ENCODE data around the gene KRTAP10-2. TPM values are rescaled to one million over a fixed set of nuclear protein-coding genes. Genes with fewer than 3 reads are reported as not detected.
A peak's percentile ranks its signal among the peaks of the same experiment; 100 is the strongest.
"Not testable (repeated sequence)": the region's sequence is repeated elsewhere in the genome, so short reads cannot be mapped to it uniquely, and the experiment has no call there.

KRTAP10-2 gene
- total RNA-seq, 1 experiment from 2014 or later: not detected

DNA sequence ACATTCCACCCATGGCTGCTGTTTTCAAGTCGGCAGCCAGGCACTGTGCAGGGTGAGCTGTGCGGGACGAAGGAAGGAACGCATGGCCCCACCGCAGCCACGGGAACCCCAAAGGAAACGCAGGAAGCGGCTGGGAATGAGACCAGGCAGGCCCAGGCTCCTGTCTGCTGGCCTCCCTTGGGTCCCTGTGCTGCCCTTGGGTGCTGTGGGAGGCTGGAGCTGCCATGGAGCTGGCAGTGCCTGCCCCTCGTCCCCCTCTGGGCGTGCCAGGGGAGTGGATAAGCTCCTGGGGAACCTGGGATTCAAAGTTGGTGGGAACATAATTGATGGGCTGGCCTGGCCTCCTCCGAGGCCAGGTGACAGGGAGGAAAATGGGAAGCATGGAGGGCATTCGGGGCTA is 17.0 kb upstream of the KRTAP10-2 start:
- DNase-seq (ENCODE audit: low read depth): no peak

DNA sequence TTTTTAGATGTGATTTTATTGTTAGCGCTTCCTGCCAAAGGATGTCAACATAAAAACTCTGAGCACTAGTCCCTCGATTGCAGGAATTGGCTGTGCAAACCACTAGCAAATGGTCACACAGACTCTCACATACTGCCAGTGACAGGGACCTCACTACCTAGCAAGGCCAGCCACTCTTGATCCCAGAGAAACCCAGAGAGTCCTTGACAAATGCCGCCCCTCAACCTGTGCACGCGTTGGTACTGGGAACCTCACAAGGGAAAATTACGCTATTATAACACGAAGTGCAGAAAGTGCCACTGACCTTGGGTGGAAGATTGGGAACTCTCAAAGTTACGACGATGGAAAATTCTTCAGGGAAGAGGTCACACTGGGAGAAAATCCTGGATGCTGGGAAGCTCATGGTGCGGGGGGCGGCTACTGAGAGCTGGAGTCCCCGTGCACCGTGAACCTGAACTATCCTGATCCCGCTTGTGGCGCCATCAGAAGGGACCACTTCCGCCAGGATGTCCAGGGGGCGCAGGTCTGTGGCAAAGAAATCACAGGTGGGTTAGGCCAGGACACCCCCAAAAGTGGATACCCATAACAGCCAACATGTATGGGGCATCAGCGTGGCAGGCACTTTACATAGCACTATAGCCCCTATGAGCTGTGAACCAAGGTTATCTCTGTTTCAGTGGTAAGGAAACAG is 16.3 kb upstream of the KRTAP10-2 start:
- no peak for DNase-seq (ENCODE audit: low read depth)

DNA sequence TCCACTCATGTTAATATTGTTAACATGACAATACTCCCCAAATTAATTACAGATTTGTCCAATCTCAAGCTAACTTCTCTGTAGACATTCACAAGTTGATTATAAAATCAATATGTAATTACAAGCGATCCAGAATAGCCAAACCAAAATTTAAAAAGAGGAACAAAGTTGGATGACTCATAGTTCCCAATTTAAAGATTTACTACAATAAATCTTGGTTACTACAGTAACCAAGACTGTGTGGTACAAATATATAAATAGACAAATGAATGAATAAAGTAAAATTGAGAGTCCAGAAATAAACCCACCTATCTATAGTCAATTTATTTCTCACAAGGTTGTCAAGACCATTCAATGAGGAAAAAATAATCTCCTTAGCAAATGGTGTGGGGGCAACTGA is 15.1 kb upstream of the KRTAP10-2 start:
- DNase-seq (ENCODE audit: low read depth): no peak

DNA sequence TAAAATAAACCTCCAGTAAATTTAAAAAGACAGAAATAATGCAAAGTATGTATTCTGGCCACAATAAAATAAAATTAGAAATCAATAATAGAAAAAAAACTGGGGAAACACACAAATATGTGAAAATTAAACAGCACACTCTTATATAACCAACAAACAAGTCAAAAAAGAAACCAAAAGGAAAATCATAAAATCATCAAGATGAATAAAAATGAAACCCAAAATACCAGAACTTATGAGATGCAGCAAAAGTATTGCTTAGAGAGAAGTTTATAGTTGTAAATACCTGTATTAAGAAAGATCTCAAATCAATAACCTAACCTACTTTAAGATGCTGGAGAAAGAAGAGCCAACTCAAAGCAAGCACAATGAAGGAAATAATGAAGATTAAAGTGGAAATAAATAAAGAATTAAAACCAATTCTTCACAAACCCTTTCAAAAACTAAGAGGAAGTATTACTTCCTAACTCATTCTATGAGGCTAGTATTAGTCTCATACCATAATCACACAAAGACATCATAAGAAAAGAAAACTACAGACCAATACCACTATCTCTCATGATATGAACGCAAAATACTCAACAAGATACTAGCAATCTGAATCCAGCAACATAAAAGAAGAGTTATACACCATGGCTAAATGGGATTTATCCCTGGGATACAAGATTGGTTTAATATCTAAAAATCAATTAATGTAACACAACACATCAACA is 13.7 kb upstream of the KRTAP10-2 start:
- no peak for DNase-seq (ENCODE audit: low read depth)

DNA sequence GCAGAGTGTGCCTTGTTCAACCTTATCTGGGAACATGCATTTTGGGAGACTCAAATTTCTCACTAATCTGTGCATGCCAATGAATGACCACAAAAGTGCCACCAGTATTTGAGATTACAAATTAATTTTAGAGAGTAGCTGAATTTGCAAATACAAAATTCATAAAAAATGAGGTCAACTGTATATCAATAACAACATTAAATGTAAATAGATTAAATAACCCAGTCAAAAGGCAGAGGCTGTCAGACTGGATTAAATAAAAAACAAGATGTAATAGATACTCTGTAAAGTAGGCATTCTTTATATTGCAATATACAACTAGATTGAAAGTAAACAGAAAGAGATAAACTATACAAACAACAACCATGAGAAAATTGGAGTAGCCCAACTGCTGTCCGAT is 12.8 kb upstream of the KRTAP10-2 start:
- no peak for DNase-seq (ENCODE audit: low read depth)

DNA sequence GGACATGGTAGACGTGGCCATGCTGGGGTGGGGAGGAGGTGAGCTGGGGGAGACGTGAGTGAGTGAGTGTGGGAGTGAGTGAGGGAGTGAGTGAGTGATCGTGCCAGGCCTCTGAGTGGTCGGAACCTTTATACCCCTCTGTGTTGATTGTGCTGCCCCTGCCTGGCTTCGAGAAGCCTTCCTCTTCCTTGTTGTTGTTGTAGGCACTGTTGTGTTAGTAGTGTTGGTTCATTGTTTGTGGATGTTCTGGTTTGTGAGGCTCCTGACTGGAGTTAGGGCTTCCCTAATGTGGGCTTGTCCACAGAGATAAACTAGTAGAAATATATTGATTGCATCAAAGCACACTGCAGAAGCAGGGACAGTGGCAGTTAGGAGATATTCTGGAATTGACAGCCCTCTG is 7.4 kb upstream of the KRTAP10-2 start, which contains the start of gene KRTAP10-3:
Gene KRTAP10-3, minus strand, starts transcription at position 101 of the 400 bp plus-strand sequence. Its CDS starts 80 bp downstream, at position 21.
- no peak for DNase-seq (ENCODE audit: low read depth)

DNA sequence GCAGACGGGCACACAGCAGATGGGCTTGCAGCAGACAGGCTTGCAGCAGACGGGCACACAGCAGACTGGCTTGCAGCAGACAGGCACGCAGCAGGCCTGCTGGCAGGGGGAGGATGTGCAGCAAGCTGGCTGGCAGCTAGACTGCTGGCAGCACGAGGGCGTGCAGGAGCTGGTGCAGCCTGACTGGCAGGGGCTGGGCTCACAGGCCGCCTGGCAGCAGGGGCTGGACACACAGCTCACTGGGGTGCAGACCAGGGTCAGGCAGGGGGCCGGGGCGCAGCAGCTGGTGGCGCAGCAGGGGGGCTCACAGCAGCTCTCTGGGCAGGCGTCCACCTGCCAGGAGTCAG is 7.0 kb upstream of the KRTAP10-2 start:
- DNase-seq (ENCODE audit: low read depth): not testable (repeated sequence)

DNA sequence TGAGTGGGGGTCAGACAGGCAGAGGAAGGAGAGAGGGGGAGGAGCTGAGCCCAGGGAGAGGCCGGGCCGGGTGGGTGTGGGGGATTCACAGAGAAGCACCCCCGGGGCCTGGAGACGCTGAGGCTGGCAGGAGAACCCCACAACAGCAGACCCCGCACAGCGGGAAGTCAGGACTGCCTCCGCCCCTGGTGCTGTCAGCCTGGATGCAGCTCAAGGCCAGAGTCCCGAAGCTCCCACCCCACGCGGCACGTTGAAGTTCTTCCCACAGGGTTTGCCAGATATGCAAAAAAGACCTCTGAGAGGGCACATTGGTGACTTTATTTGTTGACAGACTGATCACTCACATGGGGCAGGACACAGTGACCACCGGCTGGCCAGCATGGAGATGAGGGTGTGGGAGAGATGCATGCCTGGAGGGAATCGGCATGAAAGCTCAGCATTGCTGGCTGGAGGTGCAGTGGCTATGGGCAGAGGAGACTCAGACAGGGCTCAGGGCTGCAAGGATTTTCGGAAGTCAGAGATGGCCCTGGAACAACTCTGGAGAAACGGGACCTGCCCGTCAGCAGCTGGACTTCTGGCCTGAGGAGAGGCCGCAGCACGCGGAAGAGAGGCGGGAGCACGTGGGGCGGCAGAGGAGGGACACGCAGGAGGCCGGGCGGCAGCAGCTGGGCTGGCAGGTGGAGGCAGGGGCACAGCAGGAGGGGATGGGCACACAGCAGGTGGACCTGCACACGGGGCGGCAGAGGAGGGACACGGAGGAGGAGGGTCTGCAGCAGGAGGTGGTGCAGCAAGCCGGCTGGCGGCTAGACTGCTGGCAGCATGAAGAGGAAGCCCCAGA is 6.4 kb upstream of the KRTAP10-2 start:
- DNase-seq (ENCODE audit: low read depth): no peak

DNA sequence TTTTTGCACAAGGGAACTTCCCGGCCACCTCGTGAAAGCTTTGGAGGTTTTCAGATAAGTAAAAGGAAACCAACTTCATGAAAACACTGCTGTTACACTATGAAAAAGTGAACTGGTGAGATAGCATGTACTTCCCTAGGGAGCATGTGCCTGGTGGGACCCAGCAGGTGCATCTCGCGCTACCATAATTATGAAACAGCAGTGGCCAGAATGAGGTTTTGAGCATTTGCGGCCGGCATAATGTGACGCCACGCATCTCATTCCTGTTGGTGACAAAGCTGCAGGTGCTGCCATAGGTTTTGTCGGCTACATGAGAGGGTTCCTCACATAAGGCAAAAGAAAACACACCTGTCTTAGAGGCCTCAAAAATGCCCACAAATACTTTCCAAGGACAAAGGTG is 5.6 kb upstream of the KRTAP10-2 start:
- DNase-seq (ENCODE audit: low read depth): no peak

DNA sequence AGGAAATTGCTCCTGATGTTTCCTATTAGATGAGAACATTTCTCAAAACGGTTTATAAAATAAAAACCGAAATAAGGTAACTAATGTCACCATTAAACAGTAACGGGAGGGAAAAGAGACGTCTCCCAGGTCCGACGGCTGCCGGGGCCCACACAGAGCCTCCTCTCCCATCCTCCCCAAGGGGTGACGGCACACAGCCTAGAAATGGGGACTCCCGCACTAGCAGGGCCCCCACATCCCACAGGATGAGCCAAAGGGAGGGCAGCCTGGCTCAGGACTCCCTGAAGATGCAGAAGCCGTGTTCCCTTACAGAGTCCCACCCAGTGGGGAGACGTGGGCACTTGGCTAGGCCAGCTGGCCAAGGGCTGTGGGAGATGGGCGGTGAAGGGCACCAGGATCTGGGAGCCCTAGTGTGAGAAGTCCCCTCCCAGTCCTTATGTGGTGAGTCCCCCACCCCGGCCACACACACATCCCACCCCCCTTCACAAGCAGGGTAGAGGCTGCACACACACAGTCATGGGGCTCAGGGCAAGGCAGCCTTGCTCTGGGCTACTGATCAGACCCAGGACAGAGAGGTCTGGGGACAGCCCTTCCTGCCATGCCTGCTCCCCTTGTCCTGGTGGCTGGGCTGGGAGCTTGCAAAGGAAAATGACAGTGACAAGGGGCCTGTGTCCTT is 4.0 kb upstream of the KRTAP10-2 start:
- no peak for DNase-seq (ENCODE audit: low read depth)

DNA sequence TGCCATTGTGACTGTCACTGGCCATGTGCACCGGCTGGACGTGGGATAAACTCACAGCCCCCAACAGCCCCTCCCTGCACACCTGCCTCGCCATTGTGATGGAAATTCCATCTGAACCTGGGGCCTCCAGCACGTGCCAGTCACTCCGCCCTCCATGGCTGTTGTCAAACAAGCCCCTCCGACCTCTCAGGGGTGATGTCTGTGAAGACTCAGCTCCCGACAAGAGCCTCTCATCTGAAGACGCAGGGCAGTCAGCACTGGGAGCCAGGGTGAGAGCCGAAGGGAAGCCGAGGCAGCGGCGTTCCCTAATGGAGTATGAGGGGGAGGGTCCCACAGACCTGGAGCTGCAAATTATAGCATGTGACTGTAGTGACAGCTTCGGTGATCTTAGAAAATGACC is 1.4 kb upstream of the KRTAP10-2 start:
- DNase-seq (ENCODE audit: low read depth): no peak

DNA sequence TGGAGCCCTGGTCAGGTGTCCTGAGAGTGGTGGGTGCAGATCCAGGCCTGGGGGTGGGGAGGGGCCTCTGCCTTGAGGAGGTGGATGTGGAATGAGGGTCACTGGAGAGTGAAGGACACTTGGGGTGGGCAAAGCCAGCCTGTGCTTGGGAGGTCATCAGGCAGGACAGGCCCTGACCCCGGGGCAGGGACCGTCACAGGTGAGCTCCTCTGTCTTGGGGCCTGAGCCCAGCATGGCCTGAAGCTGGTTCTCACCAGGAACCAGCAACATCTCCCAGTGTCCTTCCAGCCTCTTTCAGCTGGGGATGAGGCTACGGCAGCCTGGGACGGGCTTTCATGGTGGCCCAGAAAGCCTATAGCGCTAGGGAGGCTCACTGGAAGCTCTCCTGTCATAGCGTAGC is 831 bp upstream of the KRTAP10-2 start:
- no peak for DNase-seq (ENCODE audit: low read depth)

DNA sequence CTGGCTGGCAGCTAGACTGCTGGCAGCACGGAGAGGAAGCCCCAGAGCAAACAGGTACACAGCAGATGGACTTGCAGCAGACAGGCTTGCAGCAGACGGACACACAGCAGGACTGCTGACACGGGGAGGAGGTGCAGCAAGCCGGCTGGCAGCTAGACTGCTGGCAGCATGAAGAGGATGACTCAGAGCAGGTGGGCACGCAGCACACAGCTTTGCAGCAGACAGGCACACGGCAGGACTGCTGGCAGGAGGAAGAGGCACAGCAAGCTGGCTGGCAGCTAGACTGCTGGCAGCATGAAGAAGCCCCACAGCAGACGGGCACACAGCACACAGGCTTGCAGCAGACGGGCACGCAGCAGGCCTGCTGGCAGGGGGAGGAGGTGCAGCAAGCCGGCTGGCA is 498 bp downstream of the KRTAP10-2 start:
- DNase-seq (ENCODE audit: low read depth): peak; percentile 49

DNA sequence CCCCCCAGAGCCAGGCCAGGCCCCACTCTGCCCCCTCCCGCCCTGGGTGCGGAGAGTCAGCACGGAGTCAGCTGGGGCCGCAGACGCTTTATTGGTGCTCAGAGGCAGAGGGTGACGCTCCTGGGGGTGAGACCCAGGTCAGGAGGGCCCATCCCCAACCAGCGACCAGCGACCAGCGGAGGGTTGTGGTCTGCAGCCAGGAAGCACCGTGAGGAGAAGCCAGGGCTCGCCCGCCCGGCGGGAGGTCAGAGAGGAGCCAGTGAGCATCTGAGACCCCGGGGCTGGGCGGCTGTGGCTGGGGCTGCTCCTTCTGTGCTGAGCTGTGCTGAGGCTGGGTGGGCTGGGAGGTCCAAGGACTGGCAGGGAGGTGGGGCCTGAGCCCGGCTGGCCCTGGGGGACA is 1.0 kb downstream of the KRTAP10-2 start:
- DNase-seq (ENCODE audit: low read depth): not testable (repeated sequence)

DNA sequence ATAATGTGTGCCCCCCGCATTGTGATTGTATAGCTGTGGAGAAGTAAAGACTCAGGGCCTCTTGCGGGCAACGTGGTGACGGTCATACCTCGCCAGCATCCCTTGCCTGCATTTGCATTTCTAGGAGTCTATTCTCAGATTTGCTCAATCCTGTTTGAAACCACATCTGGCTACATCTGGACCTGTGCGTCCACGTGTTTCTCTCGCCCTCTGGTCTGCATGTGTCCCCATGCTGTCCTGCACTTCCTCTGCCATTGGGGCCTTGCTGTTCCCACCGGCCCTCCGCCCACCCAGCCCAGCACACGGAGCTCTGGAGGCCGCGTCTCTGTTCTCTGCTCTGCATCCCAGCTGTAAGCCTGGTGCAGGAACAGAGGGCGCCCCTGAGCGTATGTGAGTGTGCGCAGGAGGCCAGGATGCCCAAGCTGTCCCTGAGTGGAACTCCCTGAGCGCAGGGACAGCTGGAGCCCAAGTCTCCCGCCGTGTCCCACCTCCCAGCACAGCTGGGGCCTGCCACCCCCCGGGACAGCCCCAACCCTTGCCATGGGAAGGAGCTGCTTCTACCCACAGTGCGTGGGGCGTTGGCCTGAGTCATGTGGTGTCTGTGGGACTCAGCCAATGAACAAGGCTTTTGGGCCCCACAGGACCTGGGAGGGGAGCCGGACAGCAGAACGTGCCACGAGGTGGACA is 1.6 kb downstream of the KRTAP10-2 start:
- DNase-seq (ENCODE audit: low read depth): no peak

DNA sequence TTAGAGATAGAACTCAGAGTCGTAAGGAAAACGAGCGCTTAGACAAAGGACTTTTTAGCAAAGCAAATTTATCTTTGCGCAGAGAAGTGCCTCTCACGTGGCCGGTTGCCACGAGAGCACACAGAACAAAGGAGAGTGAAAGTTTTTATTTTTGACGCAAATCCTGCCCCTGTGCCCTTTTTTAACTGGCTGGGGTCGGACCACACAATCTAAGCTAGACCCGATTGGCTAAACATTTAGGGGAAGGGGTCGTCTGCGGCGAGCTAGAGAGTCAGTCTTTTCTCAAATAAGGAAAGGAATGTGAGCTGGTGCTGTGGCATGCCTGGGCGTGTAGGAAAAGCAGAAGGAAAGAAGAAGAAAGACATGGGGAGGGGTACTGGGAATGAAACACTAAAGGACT is 2.4 kb downstream of the KRTAP10-2 start:
- DNase-seq (ENCODE audit: low read depth): no peak

DNA sequence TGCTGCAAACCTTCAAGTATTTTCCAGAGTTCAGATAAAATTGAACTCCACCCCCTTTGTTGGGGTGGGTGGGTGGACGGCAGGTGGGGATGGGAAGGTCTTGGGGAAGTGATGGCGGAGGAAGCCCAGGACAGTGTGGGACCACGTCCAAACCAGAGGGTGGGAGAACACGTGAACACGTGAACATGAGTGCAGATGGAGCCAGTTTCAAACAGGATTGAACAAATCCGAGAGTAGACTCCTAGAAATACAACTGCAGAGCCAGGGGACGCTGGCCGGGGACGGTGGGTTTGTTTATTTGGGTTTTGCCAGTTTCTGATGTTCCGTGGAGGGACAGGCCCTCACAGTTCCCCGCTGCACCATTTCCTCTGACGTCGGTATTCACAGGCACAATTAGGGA is 2.9 kb downstream of the KRTAP10-2 start:
- DNase-seq (ENCODE audit: low read depth): no peak

DNA sequence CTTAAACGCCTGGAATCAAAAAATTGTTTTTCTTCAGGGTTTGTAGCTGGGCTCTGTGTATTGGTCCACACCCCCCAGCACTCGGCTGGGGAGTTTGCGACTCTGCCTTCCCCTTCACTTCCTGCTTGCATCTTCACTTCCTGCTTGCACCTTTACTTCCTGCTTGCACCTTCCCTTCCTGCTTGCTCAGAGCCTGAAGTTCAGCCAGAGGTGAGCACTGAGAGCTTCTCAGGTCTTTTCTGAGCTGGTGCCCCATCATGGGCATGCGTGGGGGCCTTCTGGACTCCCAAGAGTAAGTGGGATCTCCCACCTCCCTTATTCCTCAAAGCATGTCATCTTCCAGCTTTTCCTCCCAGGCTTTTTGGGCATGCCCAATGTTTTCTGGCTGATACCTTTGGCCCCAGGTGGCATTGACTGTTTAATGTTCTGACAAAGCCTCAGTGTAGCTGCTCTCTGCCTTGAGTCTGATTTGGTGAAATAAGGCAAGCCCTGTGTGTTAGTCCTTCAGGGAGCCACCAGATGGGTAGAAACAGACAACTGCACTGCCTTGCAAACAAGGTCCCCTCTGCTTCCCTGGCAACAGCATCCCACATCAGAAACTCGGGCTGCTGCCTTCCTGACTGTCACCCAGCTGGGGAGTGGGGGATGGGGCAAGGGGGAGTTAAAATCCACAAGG is 3.5 kb downstream of the KRTAP10-2 start:
- DNase-seq (ENCODE audit: low read depth): no peak

DNA sequence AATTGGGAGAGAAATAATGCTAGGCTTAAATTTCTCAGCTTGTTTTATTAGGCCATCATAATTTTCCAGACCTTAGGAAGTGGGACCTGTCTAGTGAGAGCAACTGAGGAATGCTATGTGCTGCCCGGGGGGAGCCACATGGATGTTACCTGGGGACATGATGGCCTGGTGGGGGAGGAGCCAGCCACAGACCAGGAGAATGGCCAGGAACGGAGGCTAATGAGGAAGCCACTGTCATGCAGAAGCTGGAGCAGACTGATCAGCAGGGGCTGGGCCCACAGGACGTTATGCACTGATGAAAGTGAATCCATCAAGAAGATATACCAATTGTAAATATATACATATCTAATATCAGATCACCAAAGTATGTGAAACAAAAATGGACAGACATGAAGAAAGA is 6.7 kb downstream of the KRTAP10-2 start:
- DNase-seq (ENCODE audit: low read depth): no peak

DNA sequence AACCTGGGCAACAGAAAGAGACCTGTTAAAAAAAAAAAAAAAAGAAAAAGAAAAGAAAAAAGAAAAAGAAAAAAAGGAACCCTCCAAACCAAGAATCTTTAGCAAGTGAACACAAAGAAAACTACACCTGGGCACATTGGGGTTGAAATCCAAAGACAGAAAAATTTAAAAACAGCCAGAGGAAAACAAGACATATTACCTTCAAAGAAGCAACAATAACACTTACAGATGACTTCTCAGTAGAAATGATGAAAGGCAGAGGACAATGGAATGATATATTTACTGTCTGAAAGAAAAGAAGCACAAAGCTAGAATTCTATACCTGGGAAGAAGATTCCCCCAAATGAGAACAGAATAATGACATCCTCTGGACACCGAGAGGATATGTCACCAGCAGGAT is 8.6 kb downstream of the KRTAP10-2 start:
- DNase-seq (ENCODE audit: low read depth): no peak
